Right lobe of liver (tissue), 6 donors: Measurements from ENCODE around the gene CCNJL. TPM values are rescaled to one million over a fixed set of nuclear protein-coding genes. Genes with fewer than 3 reads are reported as not detected.

ENCODE experiments used
- ATAC-seq, 4 donors: fragments of 200-7000 bp; cut with Tn5 transposase; one replicate each; pipeline ENCODE4 v1.9.1; 2020; ENCODE audit warnings: mild to moderate bottlenecking in 4 of 4, moderate library complexity in 4 of 4
- DNase-seq, 3 donors: peaks; one replicate each; pipeline ENCODE4 v3.0.0-alpha.2; 2020
- H3K27ac ChIP-seq, 3 donors: fragments of 200-600 bp; one replicate each; pipeline ENCODE4 v1.8.0; 2022
- H3K27me3 ChIP-seq, 2 donors: fragments of 200-600 bp; one replicate each; pipeline ENCODE4 v1.8.0; 2022
- H3K36me3 ChIP-seq, 4 donors: fragments of 200-600 bp; sonication (generic) in 1 of 4; one replicate each; pipeline versions ENCODE4 v1.5.1 to v1.8.0; 2017 to 2022; ENCODE audit warnings: control low read depth in 1 of 4
- H3K4me1 ChIP-seq, 4 donors: fragments of 200-600 bp; sonication (generic) in 1 of 4; one replicate each; pipeline versions ENCODE4 v1.5.1 to v1.8.0; 2017 to 2022; ENCODE audit warnings: control low read depth in 1 of 4
- H3K4me3 ChIP-seq, 3 donors: fragments of 200-600 bp; one replicate each; pipeline ENCODE4 v1.8.0; 2022
- H3K9me3 ChIP-seq, 4 donors: fragments of 200-600 bp; sonication (generic) in 1 of 4; one replicate each; pipeline versions ENCODE4 v1.5.1 to v1.8.0; 2017 to 2022; ENCODE audit warnings: control low read depth in 1 of 4
- CTCF ChIP-seq, 4 donors: fragments of 200-600 bp in 3 of 4; fragments of 450-650 bp in 1 of 4; IDR thresholded peaks; one replicate each; pipeline versions ENCODE4 v1.5.1 to v1.8.0; 2016 to 2022; ENCODE audit warnings: antibody characterized with exemption in 4 of 4, mild to moderate bottlenecking in 2 of 4
- POLR2A ChIP-seq: fragments of 450-650 bp; IDR thresholded peaks from one replicate; pipeline ENCODE4 v1.6.1; 2017; ENCODE audit warnings: antibody characterized with exemption, mild to moderate bottlenecking
- WGBS: methylation state at CpG from one replicate; pipeline ENCODE4 v1.1.6; 2018; ENCODE audit warnings: low coverage, low lambda C conversion rate; ENCODE audit not compliant: insufficient coverage; ENCODE audit errors: missing lambda C conversion rate; 5-methylcytosine and 5-hydroxymethylcytosine counted together
- intact Hi-C, 2 donors: fragments of 100-400 bp; cut with DNase I; formaldehyde crosslinking; loops; one replicate each; pipeline versions ENCODE4 v1.11.2 to v1.14.1; 2022
- total RNA-seq, 6 experiments: library from RNA; depleted of rRNA in 2 of 6; stranded (reverse); fragments of >200 nt in 2 of 6; fragmentation: NEBNext Ultra II Directional in 3 of 6; extraction: Animal tissue kit (Norgen Biotek cat#: 25700) in 3 of 6; gene quantifications; one replicate each; pipeline versions ENCODE4 v1.1.0 to v1.2.4, GENCODE V29; 2016 to 2023
- donor health status: DM: no; HTN: yes; CAD: no.
- donor health status: DM: no; HTN: no; CAD: no.
- donor health status: DM: no; HTN: no; CAD: no.
- donor health status: DM: no; HTN: yes; CAD: no.
- donor health status: DM: no; HTN: yes; CAD: no.

CCNJL gene
- total RNA-seq, 6 experiments from 2014 or later: 0.19 to 0.79 (median 0.44) TPM

- Histone ChIP-seq H3K9me3 (no peaks in the 10 kb centered on the region), H3K27ac (peak overlapping the region in 2 of 3 donors; percentile 5 to 26), H3K4me3 (peak overlapping the region; percentile 38 to 53 (median 49)), H3K4me1 (peaks cover 0 to 14% (median 0%) of the 10 kb centered on the region in 4 donors), H3K27me3 (peaks cover 7 to 9% of the 10 kb centered on the region in 2 donors), H3K36me3 (no peaks in the 10 kb centered on the region)
- TF ChIP-seq POLR2A (no peak), CTCF (IDR thresholded peaks at IDR 0.05) (no peak)
- intact Hi-C loops: no loop called here
- peak; percentile 27 to 54 (median 46) for ATAC-seq
- 10% methylated on average over 12 of the region's 45 CpGs for WGBS
- peak in 2 of 3 donors; percentile 30 to 60 for DNase-seq
Observed at GRCh38 chr5:160311491-160312133, 752 bp downstream of the CCNJL start.

- Histone ChIP-seq H3K4me3 (no peak overlapping the region), H3K27ac (no peak overlapping the region), H3K9me3 (no peaks in the 10 kb centered on the region), H3K27me3 (peaks cover 7 to 9% of the 10 kb centered on the region in 2 donors), H3K4me1 (peaks cover 0 to 9% (median 0%) of the 10 kb centered on the region in 4 donors), H3K36me3 (no peaks in the 10 kb centered on the region)
- DNase-seq (no peak), ATAC-seq (no peak)
- WGBS: 69% methylated on average over 4 of the region's 4 CpGs
- intact Hi-C loops: no loop called here
- TF ChIP-seq CTCF (IDR thresholded peaks at IDR 0.05) (no peak), POLR2A (no peak)
Observed at GRCh38 chr5:160310552-160311295, 1.6 kb downstream of the CCNJL start.

- ATAC-seq: no peak
- no peak for DNase-seq
- 53% methylated on average over 3 of the region's 4 CpGs for WGBS
- H3K9me3 ChIP-seq: no peaks in the 10 kb centered on the region
- TF ChIP-seq POLR2A (no peak), CTCF (IDR thresholded peaks at IDR 0.05) (no peak)
- H3K27ac ChIP-seq: no peak overlapping the region
- intact Hi-C loops: no loop called here
- H3K4me3 ChIP-seq: no peak overlapping the region
- H3K36me3 ChIP-seq: no peaks in the 10 kb centered on the region
- peaks cover 0 to 8% (median 0%) of the 10 kb centered on the region in 4 donors for H3K4me1 ChIP-seq
- peaks cover 7 to 9% of the 10 kb centered on the region in 2 donors for H3K27me3 ChIP-seq
Observed at GRCh38 chr5:160310140-160310539, 2.2 kb downstream of the CCNJL start.

GRCh38 chr5:160306696-160307095, 5.7 kb downstream of the CCNJL start:
- intact Hi-C loops: no loop called here
- Histone ChIP-seq H3K36me3 (no peaks in the 10 kb centered on the region), H3K4me3 (no peak overlapping the region), H3K27ac (no peak overlapping the region), H3K4me1 (peaks cover 0 to 2% (median 0%) of the 10 kb centered on the region in 4 donors), H3K27me3 (peaks cover 0 to 7% of the 10 kb centered on the region in 2 donors), H3K9me3 (no peaks in the 10 kb centered on the region)
- 80% methylated on average over 2 of the region's 4 CpGs for WGBS
- TF ChIP-seq POLR2A: no peak
- ATAC-seq: no peak
- no peak for DNase-seq

- Histone ChIP-seq H3K9me3 (no peaks in the 10 kb centered on the region), H3K27me3 (no peaks in the 10 kb centered on the region), H3K36me3 (no peaks in the 10 kb centered on the region), H3K4me1 (no peaks in the 10 kb centered on the region), H3K4me3 (no peak overlapping the region), H3K27ac (no peak overlapping the region)
- ATAC-seq (no peak), DNase-seq (peak in 1 of 3 donors; percentile 37)
- intact Hi-C loops: no loop called here
- TF ChIP-seq POLR2A: no peak
- no peak for TF ChIP-seq CTCF (IDR thresholded peaks at IDR 0.05)
- WGBS: 74% methylated on average over 7 of the region's 10 CpGs
Observed at GRCh38 chr5:160305319-160305718, 7.0 kb downstream of the CCNJL start.
